ENCODE results near the gene CARMIL1. TPM values are rescaled to one million over a fixed set of nuclear protein-coding genes. Genes with fewer than 3 reads are reported as not detected.

Gene CARMIL1
- total and polyA plus RNA-seq, 2 of the 8 experiments (the other 6 are each of a cell fraction or from before 2014, with no cell fraction given), result 20.3 to 40.4 TPM

DNA sequence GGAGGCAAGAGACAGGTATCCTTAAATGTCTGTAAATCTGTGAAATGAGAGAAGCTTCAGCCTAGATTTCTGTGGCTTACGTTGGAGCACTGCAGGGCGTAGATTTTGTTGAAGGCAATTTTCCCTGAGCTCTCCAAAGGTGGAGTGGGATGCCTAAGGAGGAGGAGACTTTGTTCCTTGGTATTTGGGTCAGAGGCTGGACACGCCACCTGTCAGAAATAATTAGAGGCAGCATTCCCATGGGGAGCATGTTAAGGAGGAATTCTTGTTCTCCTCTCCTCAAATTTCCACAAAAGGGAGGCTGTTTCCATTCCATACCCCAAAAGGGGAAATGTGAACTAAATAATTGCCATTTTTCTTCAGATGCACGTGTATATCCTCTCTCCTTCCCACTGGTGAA, 361.7 kb downstream of the CARMIL1 start:
- no peak overlapping the region for H3K14ac ChIP-seq (ENCODE audit: insufficient read length)
- H2BK5ac ChIP-seq (ENCODE audit: low read depth, low read length), result no peak overlapping the region
- H3K4me1 ChIP-seq (replicated peaks in 1 of 4; ENCODE audit: control insufficient read depth in 3 of 4, insufficient read depth in 4 of 4, low read length in 3 of 4), result no peaks in the 10 kb centered on the region
- H3K79me1 ChIP-seq (ENCODE audit: low read depth, low read length), result no peaks in the 10 kb centered on the region
- POLR2A ChIA-PET (ENCODE audit: partially characterized antibody), result no interaction called here
- CTCF ChIA-PET (ENCODE audit: partially characterized antibody), result interaction anchor here (0.8 to 2.1 kb wide), 5 partner anchors 9 to 29 kb away, joined by 3 to 10 read pairs (median 4); partner anchors contain the start of gene SCGN
- no peaks in the 10 kb centered on the region for H3K79me2 ChIP-seq (ENCODE audit: control insufficient read depth in 1 of 2, insufficient read depth in 2 of 2, low read length in 2 of 2)
- H2BK20ac ChIP-seq (ENCODE audit: low read length), result no peak overlapping the region
- H3K18ac ChIP-seq (ENCODE audit: extremely low read depth, low read length), result no peak overlapping the region
- no peak overlapping the region for H4K91ac ChIP-seq (replicated peaks; ENCODE audit: insufficient read length, low read length)
- no peak overlapping the region for H3K4me3 ChIP-seq (ENCODE audit: extremely low read depth in 1 of 4, insufficient read depth in 2 of 4, low read depth in 3 of 4, low read length in 4 of 4)
- H3K4me2 ChIP-seq (ENCODE audit: insufficient read depth in 1 of 2, low read depth in 2 of 2, low read length in 2 of 2), result no peak overlapping the region
- 77% methylated on average over 4 of the region's 4 CpGs; no CpG with 5 or more reads in 1 of the 2 experiments for WGBS, 2 experiments (ENCODE audit: extremely low coverage in 1 of 2, insufficient coverage in 1 of 2, insufficient read length in 1 of 2, insufficient replicate concordance in 2 of 2, low coverage in 1 of 2, low lambda C conversion rate in 2 of 2, missing lambda C conversion rate in 1 of 2)
- no peak overlapping the region for H2BK15ac ChIP-seq (ENCODE audit: low read length)
- H3K4ac ChIP-seq (replicated peaks; ENCODE audit: insufficient read length, low read depth, low read length), result no peak overlapping the region
- no peak overlapping the region for H3K9ac ChIP-seq (replicated peaks in 1 of 4; ENCODE audit: extremely low read depth in 1 of 4, low read depth in 3 of 4, low read length in 3 of 4)
- H2AK5ac ChIP-seq (ENCODE audit: low read depth, low read length), result no peak overlapping the region
- no peak overlapping the region for H2AFZ ChIP-seq (ENCODE audit: low read length)
- no peaks in the 10 kb centered on the region for H4K20me1 ChIP-seq (replicated peaks in 1 of 2; ENCODE audit: control insufficient read depth in 1 of 2, insufficient read depth in 2 of 2, low read length in 2 of 2)
- H3K23me2 ChIP-seq (ENCODE audit: low read depth, low read length), result no peaks in the 10 kb centered on the region
- DNase-seq (ENCODE audit: low read depth in 1 of 2, low spot score in 2 of 2) (no peak), FAIRE-seq (no peak)
- peaks cover 0 to 2% (median 0%) of the 10 kb centered on the region in 4 experiments; a peak in 1 of 7 replicates for H3K27me3 ChIP-seq (replicated peaks in 1 of 4; ENCODE audit: control insufficient read depth in 3 of 4, extremely low read depth in 1 of 4, insufficient read depth in 3 of 4, low read length in 3 of 4)
- H2BK120ac ChIP-seq (replicated peaks; ENCODE audit: low read depth, low read length), result no peak overlapping the region
- no peaks in the 10 kb centered on the region for H3K9me3 ChIP-seq (ENCODE audit: insufficient read depth in 2 of 2, low read depth in 1 of 2, low read length in 1 of 2)
- TF ChIP-seq ZNF274 (IDR thresholded peaks at IDR 0.05; ENCODE audit: borderline replicate concordance, extremely low read depth, low read length), result no peak
- TF ChIP-seq RAD21 (IDR thresholded peaks at IDR 0.05 in 1 of 2, conservative IDR thresholded peaks at IDR 0.05 in 1 of 2; ENCODE audit: low read depth in 2 of 2, low read length in 2 of 2), result no peak
- TF ChIP-seq KDM1A (IDR thresholded peaks at IDR 0.05; ENCODE audit: borderline replicate concordance, low read length), result no peak
- TF ChIP-seq RNF2 (IDR thresholded peaks at IDR 0.05; ENCODE audit: borderline replicate concordance, low read depth, low read length, missing control alignments, poor library complexity, severe bottlenecking), result no peak
- no peak for TF ChIP-seq JUND (IDR thresholded peaks at IDR 0.05; ENCODE audit: low read length)
- TF ChIP-seq, protein P1, sequence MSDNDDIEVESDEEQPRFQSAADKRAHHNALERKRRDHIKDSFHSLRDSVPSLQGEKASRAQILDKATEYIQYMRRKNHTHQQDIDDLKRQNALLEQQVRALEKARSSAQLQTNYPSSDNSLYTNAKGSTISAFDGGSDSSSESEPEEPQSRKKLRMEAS (IDR thresholded peaks at IDR 0.05), result no peak
- no peak for TF ChIP-seq EGR1 (IDR thresholded peaks at IDR 0.05; ENCODE audit: borderline replicate concordance, low read depth, low read length)
- TF ChIP-seq CBX8 (IDR thresholded peaks at IDR 0.05; ENCODE audit: borderline replicate concordance, low read depth, low read length), result no peak
- no peak for TF ChIP-seq ASH2L (IDR thresholded peaks at IDR 0.05; ENCODE audit: low read length)
- TF ChIP-seq YY1 (IDR thresholded peaks at IDR 0.05; ENCODE audit: low read depth, low read length), result no peak
- TF ChIP-seq, protein P2, sequence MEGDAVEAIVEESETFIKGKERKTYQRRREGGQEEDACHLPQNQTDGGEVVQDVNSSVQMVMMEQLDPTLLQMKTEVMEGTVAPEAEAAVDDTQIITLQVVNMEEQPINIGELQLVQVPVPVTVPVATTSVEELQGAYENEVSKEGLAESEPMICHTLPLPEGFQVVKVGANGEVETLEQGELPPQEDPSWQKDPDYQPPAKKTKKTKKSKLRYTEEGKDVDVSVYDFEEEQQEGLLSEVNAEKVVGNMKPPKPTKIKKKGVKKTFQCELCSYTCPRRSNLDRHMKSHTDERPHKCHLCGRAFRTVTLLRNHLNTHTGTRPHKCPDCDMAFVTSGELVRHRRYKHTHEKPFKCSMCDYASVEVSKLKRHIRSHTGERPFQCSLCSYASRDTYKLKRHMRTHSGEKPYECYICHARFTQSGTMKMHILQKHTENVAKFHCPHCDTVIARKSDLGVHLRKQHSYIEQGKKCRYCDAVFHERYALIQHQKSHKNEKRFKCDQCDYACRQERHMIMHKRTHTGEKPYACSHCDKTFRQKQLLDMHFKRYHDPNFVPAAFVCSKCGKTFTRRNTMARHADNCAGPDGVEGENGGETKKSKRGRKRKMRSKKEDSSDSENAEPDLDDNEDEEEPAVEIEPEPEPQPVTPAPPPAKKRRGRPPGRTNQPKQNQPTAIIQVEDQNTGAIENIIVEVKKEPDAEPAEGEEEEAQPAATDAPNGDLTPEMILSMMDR (IDR thresholded peaks at IDR 0.05; ENCODE audit: control extremely low read depth in 1 of 3, insufficient read depth in 1 of 3, low read depth in 1 of 3, low read length in 3 of 3), result no peak
- no peaks in the 10 kb centered on the region for H3K36me3 ChIP-seq (ENCODE audit: control insufficient read depth in 2 of 4, insufficient read depth in 4 of 4, low read length in 3 of 4)
- no peak overlapping the region for H3K27ac ChIP-seq (ENCODE audit: low read depth, low read length)
- no peak overlapping the region for H4K5ac ChIP-seq (ENCODE audit: insufficient read length, low read depth, low read length)
- H4K8ac ChIP-seq (ENCODE audit: extremely low read depth, insufficient read depth, low read length), result no peak overlapping the region
- no peak overlapping the region for H3K56ac ChIP-seq (replicated peaks; ENCODE audit: insufficient read length, low read depth, low read length)
- H2BK12ac ChIP-seq (ENCODE audit: low read depth, low read length), result no peak overlapping the region
- no peak overlapping the region for H3K23ac ChIP-seq (ENCODE audit: insufficient read length)

All from H1 (cell line).